Measurements from ENCODE around the gene QRICH2.
"Not testable (repeated sequence)": the region's sequence is repeated elsewhere in the genome, so short reads cannot be mapped to it uniquely, and the experiment has no call there.

QRICH2 gene

GRCh38 chr17:76234354-76234679 lies 73.8 kb downstream of the QRICH2 start:
- H2AFZ ChIP-seq (ENCODE audit: low read length) = no peak overlapping the region
- H3F3A ChIP-seq (ENCODE audit: insufficient read depth, low read length) = no peaks in the 10 kb centered on the region
- H3K27ac ChIP-seq (ENCODE audit: low read length) = no peak overlapping the region
- no peaks in the 10 kb centered on the region for H4K20me1 ChIP-seq (ENCODE audit: insufficient read depth, low read length)
- DNase-seq = no peak
- H3K4me3 ChIP-seq (ENCODE audit: low read length) = no peak overlapping the region
- H3K9ac ChIP-seq (ENCODE audit: low read length) = no peak overlapping the region
- no peak for TF ChIP-seq EZH2phosphoT487 (IDR thresholded peaks at IDR 0.05; ENCODE audit: low read length)
- TF ChIP-seq CTCF (IDR thresholded peaks at IDR 0.05; ENCODE audit: low read length) = no peak
- TF ChIP-seq EZH2 (optimal IDR thresholded peaks at IDR 0.05; ENCODE audit: low read depth, low read length) = no peak
- H3K9me3 ChIP-seq (replicated peaks; ENCODE audit: insufficient read depth, low read length) = no peaks in the 10 kb centered on the region
- H3K4me2 ChIP-seq (ENCODE audit: low read depth, low read length) = no peak overlapping the region
- no peaks in the 10 kb centered on the region for H3K9me2 ChIP-seq (replicated peaks; ENCODE audit: insufficient read depth, low read length)
- H3K27me3 ChIP-seq (replicated peaks; ENCODE audit: insufficient read depth, low read length) = no peaks in the 10 kb centered on the region
- H3K4me1 ChIP-seq (ENCODE audit: low read length) = no peaks in the 10 kb centered on the region
- H3K79me2 ChIP-seq (ENCODE audit: low read length) = no peaks in the 10 kb centered on the region
- H3K36me3 ChIP-seq (replicated peaks; ENCODE audit: insufficient read depth, low read length) = no peaks in the 10 kb centered on the region

- Histone ChIP-seq H3K4me2 (ENCODE audit: low read depth, low read length) (no peak overlapping the region), H3K9ac (ENCODE audit: low read length) (no peak overlapping the region), H4K20me1 (ENCODE audit: insufficient read depth, low read length) (no peaks in the 10 kb centered on the region), H2AFZ (ENCODE audit: low read length) (no peak overlapping the region), H3K27me3 (replicated peaks; ENCODE audit: insufficient read depth, low read length) (no peaks in the 10 kb centered on the region), H3K27ac (ENCODE audit: low read length) (no peak overlapping the region), H3K79me2 (ENCODE audit: low read length) (no peaks in the 10 kb centered on the region), H3F3A (ENCODE audit: insufficient read depth, low read length) (no peaks in the 10 kb centered on the region), H3K9me2 (replicated peaks; ENCODE audit: insufficient read depth, low read length) (no peaks in the 10 kb centered on the region), H3K4me1 (ENCODE audit: low read length) (no peaks in the 10 kb centered on the region), H3K4me3 (ENCODE audit: low read length) (no peak overlapping the region), H3K36me3 (replicated peaks; ENCODE audit: insufficient read depth, low read length) (no peaks in the 10 kb centered on the region), H3K9me3 (replicated peaks; ENCODE audit: insufficient read depth, low read length) (no peaks in the 10 kb centered on the region)
- TF ChIP-seq CTCF (IDR thresholded peaks at IDR 0.05; ENCODE audit: low read length) = no peak
- no peak for TF ChIP-seq EZH2 (optimal IDR thresholded peaks at IDR 0.05; ENCODE audit: low read depth, low read length)
- no peak for TF ChIP-seq EZH2phosphoT487 (IDR thresholded peaks at IDR 0.05; ENCODE audit: low read length)
- no peak for DNase-seq
Observed at GRCh38 chr17:76233588-76234353, 74.3 kb downstream of the QRICH2 start.

- Histone ChIP-seq H3K4me3 (ENCODE audit: low read length) (no peak overlapping the region), H3K9me2 (replicated peaks; ENCODE audit: insufficient read depth, low read length) (no peaks in the 10 kb centered on the region), H3K4me2 (ENCODE audit: low read depth, low read length) (no peak overlapping the region), H3K79me2 (ENCODE audit: low read length) (no peaks in the 10 kb centered on the region), H2AFZ (ENCODE audit: low read length) (no peak overlapping the region), H3K27ac (ENCODE audit: low read length) (no peak overlapping the region), H3K9ac (ENCODE audit: low read length) (no peak overlapping the region), H3K36me3 (replicated peaks; ENCODE audit: insufficient read depth, low read length) (no peaks in the 10 kb centered on the region), H3F3A (ENCODE audit: insufficient read depth, low read length) (no peaks in the 10 kb centered on the region), H3K9me3 (replicated peaks; ENCODE audit: insufficient read depth, low read length) (no peaks in the 10 kb centered on the region), H3K4me1 (ENCODE audit: low read length) (no peaks in the 10 kb centered on the region), H4K20me1 (ENCODE audit: insufficient read depth, low read length) (no peaks in the 10 kb centered on the region), H3K27me3 (replicated peaks; ENCODE audit: insufficient read depth, low read length) (no peaks in the 10 kb centered on the region)
- no peak for DNase-seq
- TF ChIP-seq CTCF (IDR thresholded peaks at IDR 0.05; ENCODE audit: low read length) (no peak), EZH2 (optimal IDR thresholded peaks at IDR 0.05; ENCODE audit: low read depth, low read length) (no peak), EZH2phosphoT487 (IDR thresholded peaks at IDR 0.05; ENCODE audit: low read length) (no peak)
Observed at GRCh38 chr17:76232342-76232741, 75.7 kb downstream of the QRICH2 start.

GRCh38 chr17:76226749-76227148 lies 81.3 kb downstream of the QRICH2 start:
- not testable (repeated sequence) for H3K4me2 ChIP-seq (ENCODE audit: low read depth, low read length); H3K79me2 ChIP-seq (ENCODE audit: low read length); H3K4me3 ChIP-seq (ENCODE audit: low read length); H4K20me1 ChIP-seq (ENCODE audit: insufficient read depth, low read length); H3F3A ChIP-seq (ENCODE audit: insufficient read depth, low read length); DNase-seq; H3K27me3 ChIP-seq (replicated peaks; ENCODE audit: insufficient read depth, low read length); H3K36me3 ChIP-seq (replicated peaks; ENCODE audit: insufficient read depth, low read length); H2AFZ ChIP-seq (ENCODE audit: low read length); H3K9me3 ChIP-seq (replicated peaks; ENCODE audit: insufficient read depth, low read length); H3K27ac ChIP-seq (ENCODE audit: low read length); H3K4me1 ChIP-seq (ENCODE audit: low read length); H3K9me2 ChIP-seq (replicated peaks; ENCODE audit: insufficient read depth, low read length); H3K9ac ChIP-seq (ENCODE audit: low read length)

- H3K9ac ChIP-seq (ENCODE audit: low read length); H3K4me3 ChIP-seq (ENCODE audit: low read length); DNase-seq; H3F3A ChIP-seq (ENCODE audit: insufficient read depth, low read length); H3K4me1 ChIP-seq (ENCODE audit: low read length); H3K27ac ChIP-seq (ENCODE audit: low read length); H3K27me3 ChIP-seq (replicated peaks; ENCODE audit: insufficient read depth, low read length); H3K9me2 ChIP-seq (replicated peaks; ENCODE audit: insufficient read depth, low read length); H3K36me3 ChIP-seq (replicated peaks; ENCODE audit: insufficient read depth, low read length); H4K20me1 ChIP-seq (ENCODE audit: insufficient read depth, low read length); H3K4me2 ChIP-seq (ENCODE audit: low read depth, low read length); H2AFZ ChIP-seq (ENCODE audit: low read length); H3K9me3 ChIP-seq (replicated peaks; ENCODE audit: insufficient read depth, low read length); H3K79me2 ChIP-seq (ENCODE audit: low read length): not testable (repeated sequence)
Observed at GRCh38 chr17:76225373-76226086, 82.5 kb downstream of the QRICH2 start.

Data from MM.1S (cell line).